Endometrial microvascular endothelial cells (primary cell): ENCODE data around the gene RMC1. TPM values are rescaled to one million over a fixed set of nuclear protein-coding genes. Genes with fewer than 3 reads are reported as not detected.
"Not testable (repeated sequence)": the region's sequence is repeated elsewhere in the genome, so short reads cannot be mapped to it uniquely, and the experiment has no call there.

Source experiments
- in situ Hi-C: cut with HindIII; loops from 2 replicates; pipeline ENCODE4 v1.10.0; 2017; ENCODE audit warnings: low sequenced_read_pairs, low pct_unique_long_range_greater_than_20kb; ENCODE audit errors: inconsistent ontology term
- total RNA-seq: library from RNA; depleted of rRNA; stranded (reverse); fragments of >200 nt; gene quantifications from one replicate; pipeline ENCODE4 v1.2.3, GENCODE V29; 2015; ENCODE audit errors: inconsistent ontology term

The RMC1 gene
- total RNA-seq: 24.0 TPM

DNA sequence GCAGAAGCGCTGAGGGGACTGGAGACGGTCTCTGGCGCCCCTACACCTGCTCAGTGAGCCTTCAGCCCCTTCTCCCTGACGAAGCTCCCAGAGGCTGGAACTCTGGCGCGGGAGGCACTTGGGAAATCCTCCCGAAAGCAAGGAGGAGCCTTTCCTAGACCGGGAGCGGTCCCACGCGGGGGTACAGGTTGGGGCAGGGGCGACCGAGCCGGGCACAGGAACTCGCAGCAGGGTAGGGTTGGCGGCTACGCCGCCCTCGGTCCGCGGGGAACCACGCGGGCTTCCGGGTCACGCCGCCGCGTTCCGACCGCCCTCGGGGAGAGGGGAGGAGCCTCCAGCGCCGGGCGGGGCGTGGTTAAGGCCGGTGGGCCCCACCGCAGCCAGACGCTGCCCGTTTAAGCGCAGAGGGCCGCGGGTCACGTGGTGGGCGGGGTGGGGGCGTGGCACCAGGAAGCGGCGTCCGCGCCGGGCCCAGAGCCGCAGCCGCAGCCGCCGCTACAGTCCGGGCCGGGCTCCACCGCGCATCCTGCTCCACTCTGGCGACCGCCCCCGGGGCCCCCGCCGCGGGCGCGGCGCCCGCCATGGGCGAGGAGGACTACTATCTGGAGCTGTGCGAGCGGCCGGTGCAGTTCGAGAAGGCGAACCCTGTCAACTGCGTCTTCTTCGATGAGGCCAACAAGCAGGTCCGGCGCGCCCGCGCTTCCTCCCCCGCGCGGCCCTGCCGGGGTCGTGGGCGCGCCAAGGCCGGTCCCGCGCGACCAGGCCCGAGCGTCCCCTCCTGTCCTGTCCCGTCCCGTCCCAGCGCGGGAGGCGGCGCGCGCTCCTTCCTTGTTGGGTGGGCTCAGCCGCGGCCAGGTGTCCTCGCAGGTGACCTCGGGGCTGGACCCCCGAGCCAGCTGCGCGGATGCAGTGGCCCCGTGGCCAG is at the start of gene RMC1:
Gene RMC1, plus strand, starts transcription at position 474 of the 925 bp plus-strand sequence. Its CDS starts 108 bp downstream, at position 582.
- in situ Hi-C loops: no loop called here

DNA sequence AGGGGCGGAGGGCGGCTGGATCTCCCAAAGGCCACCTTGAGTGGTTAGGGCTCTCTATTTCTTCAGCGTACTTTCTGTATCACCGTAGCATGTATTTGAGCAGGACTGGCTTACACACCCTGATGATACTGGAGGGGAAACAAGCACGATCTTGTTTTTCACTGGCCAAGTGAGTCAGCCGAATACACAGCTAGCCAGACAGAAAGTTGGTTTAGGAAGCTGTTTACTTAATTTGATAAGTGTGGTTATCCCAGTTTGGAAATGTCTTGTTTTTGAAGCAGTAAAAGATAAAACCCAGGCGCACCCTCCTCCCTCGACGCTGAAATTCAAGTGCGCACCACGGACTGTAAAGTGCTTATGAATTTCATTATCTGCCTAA is 49.6 kb upstream of the RMC1 start:
- in situ Hi-C loops: no loop called here

DNA sequence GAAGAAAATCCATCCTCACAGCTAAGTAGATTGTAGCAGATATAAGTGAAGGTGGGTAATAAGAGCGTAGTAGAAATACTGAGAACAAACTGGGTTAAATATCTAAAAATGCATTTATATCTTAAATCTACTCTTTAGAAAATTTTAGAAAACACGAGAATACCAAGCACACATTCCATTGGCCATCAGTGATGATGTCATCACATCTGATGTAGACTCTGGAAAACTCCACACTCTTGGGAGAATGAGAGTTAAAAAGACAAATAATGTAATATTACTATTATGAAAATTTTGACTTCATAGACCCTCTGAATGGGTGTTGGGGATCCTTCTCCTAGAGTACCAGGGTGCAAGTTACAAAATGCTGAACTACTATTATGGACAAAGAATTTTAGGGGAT is 46.5 kb upstream of the RMC1 start:
- in situ Hi-C loops: no loop called here

DNA sequence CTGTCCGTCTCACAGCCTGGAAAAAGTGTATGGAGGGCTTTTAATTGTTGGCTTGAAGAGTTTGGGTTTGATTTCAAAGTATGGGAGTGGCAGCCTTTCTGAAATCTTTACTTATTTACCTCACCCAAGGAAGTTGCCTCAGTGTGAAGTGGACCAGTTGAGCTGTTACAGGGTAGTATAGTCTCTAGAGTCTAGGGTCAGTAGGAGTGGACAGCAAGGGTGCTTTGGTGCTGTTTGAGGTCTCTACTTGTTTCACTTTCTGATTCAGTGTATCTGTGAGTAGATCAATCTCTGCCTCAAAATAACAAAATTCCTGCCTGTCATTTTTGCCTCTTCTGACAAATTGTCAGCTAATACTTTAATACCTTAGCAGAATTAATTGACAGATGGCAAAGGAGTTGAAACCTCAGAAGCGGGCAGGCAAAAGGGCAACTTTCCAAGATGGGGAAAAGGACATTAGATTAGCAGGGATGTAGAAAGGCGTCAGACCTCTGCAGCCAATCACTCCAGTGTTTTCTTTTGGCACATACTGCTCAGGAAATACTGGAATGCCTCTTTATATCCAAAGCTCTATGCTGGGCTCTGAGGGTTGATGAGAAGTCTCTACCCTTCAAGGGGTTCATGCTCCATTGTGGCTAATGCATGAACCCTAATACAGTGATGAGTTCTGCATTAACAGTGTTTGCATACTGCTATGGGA is 44.3 kb upstream of the RMC1 start:
- in situ Hi-C loops: no loop called here

DNA sequence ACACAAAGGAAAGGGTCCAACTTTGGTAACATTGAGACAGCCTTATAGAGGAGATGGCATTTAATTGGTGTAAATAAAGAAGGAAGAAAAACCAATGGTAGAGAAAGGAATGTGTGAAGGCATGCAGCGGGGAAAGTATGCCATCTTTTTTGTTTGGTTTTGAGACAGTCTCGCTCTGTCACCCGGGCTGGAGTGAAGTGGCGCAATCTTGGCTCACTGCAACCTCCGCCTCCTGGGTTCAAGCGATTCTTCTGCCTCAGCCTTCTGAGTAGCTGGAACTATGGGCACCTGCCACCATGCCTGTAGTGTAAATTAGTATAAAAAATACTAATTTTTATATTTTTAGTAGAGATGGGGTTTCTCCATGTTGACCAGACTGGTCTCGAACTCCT is 43.8 kb upstream of the RMC1 start:
- in situ Hi-C loops: no loop called here

DNA sequence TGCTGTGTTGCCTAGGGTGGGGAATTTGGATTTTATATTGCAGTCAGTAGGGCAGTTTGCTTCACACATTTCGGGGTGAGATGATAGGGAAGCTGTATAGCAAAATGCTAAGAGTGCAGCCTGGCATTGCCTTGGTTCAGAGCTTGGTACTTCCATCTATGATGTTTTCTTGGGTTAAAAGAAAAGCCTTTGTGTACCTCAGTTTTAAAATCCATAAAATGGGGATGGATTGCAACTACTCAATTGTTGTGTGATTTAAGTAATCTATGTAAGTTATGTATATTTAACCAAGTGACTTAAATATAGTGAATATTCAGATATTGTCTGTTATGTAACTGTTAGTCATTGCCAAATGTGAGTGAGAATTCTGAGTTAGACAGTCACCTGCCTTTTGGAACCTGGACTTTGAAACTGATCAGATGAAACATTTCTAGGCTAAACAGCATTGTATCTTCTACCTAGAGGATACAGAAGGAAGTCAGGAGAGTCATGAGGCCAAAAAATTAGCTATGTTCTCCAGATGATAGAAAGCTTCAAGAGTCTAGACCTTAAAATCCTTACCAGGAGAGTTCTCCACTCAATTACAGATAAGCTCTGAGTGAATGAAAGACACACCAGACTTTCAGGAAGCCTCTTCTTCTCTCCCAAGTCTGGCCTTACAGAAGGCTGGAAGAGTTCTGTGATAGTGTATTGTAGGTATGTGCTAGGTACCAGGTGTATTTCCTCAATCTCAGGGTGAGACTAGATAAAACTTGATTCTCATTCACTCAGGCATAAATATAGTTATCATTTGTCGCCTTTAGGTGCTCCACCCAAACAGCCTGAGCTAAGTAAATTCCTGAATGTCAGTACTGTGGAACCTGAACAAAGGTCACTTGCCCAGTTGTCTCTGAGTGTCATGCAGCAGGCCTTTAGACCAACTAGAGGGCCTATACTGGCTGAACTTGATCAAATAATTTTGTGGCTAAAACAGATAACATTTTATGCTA is 42.7 kb upstream of the RMC1 start:
- in situ Hi-C loops: no loop called here

DNA sequence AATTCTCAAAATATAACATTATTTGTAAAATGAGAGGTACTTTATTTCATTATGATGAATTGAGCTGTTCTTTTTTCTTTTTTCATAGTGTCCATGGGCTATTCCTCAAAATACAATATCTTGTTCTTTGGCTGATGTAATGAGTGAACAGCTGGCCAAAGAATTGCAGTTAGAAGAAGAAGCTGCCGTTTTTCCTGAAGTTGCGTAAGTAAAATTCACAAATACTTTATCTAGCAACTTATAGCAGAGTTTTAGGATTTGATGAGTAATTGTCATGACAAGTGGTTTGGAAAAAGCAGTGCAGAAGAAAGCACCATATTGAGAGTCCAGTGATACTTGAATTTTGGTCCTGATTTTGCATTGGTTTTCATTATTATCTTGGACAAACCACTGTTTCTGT is 40.4 kb upstream of the RMC1 start:
- in situ Hi-C loops: no loop called here

DNA sequence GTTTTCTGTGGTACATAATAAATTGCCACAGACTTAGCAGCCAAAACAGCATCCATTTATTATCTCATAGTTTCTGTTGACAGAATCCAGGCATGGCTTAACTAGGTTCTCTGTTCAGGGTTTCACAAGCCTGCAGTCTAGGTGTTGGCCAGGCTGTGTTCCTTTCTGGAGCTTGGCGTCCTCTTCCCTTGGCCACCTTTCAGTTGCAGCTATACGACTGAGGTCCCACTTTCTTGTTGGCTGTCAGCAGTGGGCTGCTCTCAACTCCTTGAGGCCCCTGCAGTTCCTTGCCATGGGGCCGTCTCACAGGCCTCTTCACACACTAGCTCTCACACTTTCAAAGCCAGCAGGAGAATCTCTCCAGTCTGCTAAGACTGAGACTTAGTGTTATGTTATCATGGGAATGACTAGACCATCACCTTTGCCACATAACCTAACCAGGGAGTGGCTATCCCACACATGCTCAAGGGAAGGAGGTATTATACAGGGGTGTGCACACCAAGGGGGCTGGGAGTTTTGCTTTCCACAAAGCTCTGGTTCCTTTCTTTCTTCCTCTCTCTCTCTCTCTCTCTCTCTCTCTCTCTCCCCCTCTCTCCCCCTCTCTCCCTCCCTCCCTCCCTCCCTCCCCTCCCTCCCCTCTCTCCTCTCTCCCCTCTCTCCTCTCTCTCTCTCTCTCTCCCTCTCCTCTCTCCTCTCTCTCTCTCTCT is 34.4 kb upstream of the RMC1 start:
- in situ Hi-C loops: no loop called here

DNA sequence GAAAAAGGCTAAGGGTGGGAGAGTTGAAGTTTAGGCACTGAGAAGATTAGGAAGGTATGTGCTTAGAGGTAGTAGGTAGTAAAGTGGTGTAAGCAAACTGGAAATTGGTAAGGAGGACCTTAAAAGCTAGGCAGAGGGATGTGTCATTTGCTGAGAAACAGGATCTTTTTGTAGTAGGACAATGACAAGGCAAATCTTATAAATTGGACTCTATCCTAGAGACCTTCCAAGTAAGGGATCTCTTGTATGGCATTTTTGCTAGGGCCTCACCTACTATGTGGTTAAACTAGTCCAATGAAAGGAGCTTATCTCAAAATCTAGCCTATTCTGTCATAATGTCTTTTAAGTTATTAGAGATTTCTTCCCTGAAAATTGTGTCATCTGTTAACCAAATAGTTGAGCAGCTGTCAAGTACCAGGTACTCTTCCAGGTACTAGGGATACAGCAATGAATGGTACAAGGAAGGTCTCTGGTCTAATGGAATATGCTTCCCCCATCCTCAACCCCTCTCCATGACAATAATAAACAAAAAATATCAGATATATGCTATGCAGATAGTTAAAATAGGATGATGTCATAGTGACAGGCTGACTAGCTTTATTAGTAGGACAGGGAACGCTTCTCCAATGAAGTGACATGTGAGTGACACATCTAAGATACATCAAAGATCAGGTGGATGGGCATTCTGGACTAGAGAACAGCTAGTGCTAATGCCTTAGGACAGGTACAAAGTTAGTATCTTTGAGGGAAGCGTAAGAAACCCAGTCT is 32.5 kb upstream of the RMC1 start:
- in situ Hi-C loops: no loop called here

DNA sequence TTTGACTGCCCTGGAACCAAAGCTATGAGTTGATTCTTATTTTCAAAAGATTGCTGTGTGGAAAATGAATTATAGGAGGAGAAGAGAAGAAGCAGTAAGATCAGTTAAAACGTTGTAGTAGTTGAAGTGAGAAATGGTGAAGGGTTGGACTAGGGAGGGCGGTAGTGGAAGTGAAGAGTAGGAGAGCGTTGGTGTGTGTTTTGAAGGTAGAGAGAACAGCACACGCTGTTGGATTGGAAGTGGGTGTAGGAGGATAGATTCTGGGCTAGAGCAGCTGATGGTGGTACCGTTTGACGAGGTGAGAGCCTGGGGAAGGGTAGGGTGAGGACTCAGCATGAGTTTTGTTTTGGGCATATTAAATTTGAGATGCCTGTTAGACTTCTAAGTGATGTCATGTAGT is 31.8 kb upstream of the RMC1 start:
- in situ Hi-C loops: no loop called here

DNA sequence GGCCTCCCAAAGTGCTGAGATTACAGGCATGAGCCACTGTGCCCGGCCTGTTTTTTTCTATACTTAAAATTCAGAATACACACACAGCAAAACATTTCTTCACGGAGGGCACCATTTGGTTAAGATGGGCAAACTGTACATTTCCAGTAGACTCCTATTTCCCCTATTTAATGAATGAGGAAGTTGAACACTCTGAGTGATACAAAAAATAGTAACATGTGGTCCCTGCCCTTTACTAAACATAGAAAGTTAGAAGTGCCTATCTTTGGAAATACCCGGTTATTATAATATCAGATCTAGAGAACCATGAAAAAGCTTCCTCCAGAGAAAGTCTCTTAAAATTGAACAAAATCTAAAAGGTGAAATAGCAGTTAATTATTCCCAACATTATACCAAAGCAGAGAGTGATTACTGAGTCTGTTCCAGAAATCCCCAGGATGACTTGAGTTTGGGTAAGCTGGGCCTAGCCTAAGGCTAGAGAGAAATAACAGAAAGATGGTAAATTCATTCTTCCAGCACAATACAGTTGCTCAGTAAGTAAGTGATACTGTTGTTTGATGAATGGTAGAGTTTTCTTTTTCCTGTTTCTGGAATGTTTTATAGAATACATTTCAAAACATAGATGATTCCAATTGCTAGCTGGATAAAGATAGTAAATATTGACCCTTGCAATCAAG is 23.3 kb upstream of the RMC1 start:
- in situ Hi-C loops: no loop called here

DNA sequence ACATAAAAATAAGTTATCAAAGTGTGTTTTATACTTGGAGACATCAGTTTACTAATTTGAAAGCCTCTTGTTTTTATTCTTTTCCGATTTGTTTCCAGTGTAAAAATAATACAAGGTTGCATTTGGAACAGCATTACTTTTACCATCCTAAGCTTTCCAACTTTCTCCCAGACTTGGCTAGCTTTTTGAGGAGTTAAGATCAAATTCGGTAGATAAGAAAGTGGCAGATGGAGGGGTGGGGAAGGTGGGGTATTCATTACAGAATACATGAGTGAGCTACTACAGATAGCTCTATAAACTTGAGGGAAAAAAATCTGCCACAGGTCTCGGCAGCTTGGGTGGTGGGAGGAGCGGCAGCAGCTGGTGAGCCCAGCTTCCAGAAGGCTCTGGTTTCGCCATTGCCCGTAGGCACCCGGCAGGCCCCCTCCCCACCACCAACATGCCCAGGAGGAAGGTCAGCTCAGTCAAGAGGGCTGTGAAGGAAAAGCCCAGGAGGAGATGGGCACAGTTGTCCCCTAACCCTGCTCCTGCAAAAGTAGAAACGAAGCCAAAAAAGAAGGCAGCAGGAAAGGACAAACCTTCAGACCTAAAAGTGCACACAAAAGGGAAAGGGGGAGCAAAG is 18.6 kb upstream of the RMC1 start:
- in situ Hi-C loops: no loop called here

DNA sequence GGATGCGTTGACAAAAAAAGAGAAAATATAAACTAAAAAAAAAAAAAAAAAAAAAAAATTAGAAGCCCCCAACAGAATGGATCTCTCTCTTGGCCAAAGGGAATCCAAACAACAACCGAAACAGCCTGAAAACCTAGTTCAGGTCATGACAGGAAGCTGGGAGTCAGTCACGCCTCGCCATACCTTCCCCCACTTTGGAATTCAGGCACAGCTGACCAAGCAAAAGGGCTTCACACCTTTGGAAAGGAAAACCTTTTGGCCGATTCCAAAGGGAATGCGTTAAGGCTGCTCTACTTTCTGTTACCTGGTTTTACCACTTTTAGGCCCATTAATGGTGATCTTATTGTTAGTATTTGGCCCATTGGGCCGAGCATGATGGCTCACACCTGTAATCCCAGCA is 17.9 kb upstream of the RMC1 start:
- in situ Hi-C loops: no loop called here

DNA sequence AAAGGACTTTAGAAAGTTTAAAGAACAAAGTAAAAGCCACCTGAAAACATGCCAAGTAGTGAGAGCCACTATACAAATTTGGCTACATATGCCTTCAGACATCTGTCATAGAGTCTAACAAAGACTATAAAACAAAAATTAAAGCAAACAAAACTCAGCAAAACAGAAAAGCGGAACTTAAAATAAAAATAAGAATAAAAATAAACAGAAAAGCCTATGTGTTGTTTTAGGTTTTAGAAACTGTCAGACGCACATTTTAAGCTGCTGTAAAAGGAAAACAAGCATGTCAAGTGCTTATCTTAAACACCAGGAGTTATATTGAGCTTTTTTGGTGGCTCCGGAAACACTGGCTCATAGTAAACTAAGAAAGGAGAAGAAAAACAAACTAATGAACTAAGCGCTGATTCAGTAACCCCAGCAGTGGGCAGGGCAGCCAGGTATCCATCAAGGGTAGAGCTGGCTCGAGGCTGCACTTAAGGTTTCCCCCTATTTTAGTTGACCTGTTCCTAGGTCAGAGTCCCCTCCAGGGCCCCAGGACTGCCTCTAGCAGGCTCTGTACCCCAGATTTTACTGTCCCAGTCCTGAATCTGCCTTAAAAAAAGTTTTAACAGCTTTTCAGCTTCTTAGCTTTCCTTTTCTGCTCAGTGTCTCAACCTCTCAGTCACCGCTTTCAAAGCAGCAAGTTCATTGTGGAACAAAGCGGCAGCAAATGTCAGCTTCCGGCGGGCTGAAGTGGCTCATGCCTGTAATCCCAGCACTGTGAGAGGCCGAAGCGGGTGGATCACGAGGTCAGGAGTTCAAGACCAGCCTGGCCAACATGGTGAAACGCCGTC is 15.4 kb upstream of the RMC1 start:
- in situ Hi-C loops: no loop called here

DNA sequence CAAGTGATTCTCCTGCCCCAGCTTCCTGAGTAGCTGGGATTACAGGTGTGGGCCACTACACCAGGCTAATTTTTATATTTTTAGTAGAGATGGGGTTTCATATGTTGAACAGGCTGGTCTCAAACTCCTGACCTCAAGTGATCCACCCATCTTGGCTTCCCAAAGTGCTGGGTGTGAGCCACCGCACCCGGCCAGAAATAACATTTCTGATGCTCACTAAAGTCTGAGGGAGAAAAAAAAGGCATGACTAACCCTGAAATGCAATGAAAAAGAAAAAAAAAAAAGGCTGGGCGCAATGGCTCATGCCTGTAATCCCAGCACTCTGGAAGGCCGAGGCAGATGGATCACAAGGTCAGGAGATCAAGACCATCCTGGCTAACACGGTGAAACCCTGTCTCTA is 13.7 kb upstream of the RMC1 start:
- in situ Hi-C loops: not testable (repeated sequence)

DNA sequence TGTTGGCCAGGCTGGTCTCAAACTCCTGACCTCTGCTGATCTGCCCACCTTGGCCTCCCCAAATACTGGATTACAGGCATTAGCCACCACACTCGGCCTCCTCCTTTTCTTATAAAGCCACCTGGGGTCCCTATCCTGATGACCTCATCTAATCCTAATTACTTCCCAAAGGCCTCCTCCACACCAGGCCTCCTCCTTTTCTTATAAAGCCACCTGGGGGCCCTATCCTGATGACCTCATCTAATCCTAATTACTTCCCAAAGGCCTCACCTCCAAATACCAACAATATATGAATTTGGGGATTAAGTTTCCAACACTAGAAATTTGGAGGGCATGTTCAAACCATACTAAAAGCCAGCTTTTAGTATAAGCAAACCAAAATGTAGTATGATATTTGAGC is 9.7 kb upstream of the RMC1 start:
- in situ Hi-C loops: no loop called here
